ENCODE data around the gene TSC22D4. TPM values are rescaled to one million over a fixed set of nuclear protein-coding genes. Genes with fewer than 3 reads are reported as not detected.
"Not testable (repeated sequence)": the region's sequence is repeated elsewhere in the genome, so short reads cannot be mapped to it uniquely, and the experiment has no call there.

Gene TSC22D4
- polyA plus RNA-seq (2012; ENCODE audit: insufficient read depth, insufficient read length): 32.2 TPM

DNA sequence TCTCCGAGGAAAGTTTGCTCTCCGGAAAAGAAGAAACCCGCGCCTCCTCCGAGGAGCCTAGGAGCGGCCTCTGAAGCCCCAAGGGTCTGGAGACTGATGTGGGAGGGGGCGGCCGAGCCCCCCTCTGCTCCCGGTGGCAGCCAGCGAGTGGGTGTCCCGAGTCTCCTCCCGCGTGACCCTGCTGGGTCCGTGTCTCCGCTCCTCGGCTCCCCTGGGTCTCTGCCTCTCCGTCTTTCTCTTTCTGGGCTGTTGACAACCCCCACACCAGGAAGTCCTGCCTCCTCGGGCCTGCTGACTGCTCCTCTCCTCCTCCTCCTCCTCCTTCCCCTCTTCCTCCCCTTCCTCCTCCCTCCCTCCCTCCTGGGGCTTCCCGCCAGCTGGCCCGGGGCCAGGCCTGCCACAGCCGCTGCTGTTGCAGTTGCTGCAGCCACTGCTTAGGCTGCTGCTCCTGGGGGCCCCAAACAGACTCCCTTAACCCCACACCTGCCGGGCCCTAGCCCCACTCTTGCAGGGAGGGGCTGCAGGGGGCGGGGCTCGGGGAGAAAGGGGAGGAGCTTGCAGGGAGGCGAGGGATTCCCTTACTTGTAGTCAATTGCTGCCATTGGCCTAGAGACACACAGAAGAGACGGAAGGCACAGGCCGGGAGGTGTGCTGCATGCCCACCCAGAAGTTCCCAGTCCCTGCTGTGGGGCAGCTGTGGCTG lies at the start of gene TSC22D4:
Gene TSC22D4, minus strand, starts transcription at position 257 of the 703 bp plus-strand sequence. CDS start 1,176 bp downstream, outside the sequence.
- peak; percentile 94 for DNase-seq (ENCODE audit: low read depth, low spot score)

DNA sequence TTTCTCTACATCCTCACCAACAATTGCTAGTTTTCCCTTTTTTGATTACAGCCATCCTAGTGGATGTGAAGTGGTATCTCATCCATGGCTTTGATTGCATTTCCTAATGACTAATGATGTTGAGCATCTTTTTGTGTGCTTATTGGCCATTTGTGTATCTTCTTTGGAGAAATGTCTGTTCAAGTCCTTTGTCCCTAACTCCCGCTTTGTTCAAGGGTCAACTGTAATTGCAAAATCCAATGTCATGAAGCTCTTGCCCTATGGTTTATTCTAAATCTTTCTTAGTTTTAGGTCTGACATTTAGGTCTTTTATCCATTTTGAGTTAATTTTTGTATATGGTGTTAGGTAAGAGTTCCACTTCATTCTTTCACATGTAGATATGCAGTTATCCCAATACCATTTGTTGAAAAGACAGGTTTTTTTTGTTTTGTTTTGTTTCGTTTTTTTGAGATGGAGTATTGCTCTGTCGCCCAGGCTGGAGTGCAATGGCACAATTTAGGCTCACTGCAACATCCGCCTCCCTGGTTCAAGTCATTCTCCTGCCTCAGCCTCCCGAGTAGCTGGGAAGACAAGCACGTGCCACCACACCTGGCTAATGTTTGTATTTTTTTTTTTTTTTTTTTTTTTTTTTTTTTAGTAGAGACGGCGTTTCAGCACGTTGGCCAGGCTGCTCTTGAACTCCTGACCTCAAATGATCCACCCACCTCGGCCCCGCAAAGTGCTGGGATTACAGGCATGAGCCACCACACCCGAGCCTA lies 49.3 kb upstream of the TSC22D4 start:
- not testable (repeated sequence) for DNase-seq (ENCODE audit: low read depth, low spot score); H3K4me3 ChIP-seq (ENCODE audit: low read length)

More for the DNA sequence above, at the start of gene TSC22D4:
- H3K4me3 ChIP-seq (ENCODE audit: low read length): peak within 1 kb of the TSS; percentile 83

DNA sequence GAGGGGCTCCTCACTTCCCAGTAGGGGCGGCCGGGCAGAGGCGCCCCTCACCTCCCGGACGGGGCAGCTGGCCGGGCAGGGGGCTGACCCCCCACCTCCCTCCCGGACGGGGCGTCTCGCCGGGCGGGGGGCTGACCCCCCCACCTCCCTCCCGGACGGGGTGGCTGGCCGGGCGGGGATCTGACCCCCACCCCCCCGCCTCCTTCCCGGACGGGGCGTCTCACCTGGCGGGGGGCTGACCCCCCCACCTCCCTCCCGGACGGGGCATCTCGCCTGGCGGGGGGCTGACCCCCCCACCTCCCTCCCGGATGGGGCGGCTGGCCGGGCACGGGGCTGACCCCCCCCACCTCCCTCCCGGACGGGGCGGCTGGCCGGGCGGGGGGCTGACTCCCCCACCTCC lies 44.2 kb upstream of the TSC22D4 start:
- not testable (repeated sequence) for DNase-seq (ENCODE audit: low read depth, low spot score); H3K4me3 ChIP-seq (ENCODE audit: low read length)

DNA sequence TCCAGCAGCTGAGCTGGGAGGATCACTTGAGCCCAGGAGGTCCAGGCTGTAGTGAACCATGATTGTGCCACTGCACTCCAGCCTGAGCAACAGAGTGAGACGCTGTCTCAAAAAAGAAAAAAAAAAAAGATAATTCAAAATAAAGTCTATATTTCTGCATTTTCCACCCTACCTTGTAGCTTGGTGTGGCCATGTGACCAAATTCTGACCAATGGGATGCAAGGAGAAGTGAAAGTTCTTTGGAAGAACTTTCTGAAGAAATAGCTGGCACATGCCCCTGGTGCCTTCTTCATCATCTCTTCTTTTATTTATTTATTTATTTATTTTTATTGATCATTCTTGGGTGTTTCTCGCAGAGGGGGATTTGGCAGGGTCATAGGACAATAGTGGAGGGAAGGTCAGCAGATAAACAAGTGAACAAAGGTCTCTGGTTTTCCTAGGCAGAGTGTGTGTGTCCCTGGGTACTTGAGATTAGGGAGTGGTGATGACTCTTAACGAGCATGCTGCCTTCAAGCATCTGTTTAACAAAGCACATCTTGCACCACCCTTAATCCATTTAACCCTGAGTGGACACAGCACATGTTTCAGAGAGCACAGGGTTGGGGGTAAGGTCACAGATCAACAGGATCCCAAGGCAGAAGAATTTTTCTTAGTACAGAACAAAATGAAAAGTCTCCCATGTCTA lies 43.0 kb upstream of the TSC22D4 start:
- not testable (repeated sequence) for H3K4me3 ChIP-seq (ENCODE audit: low read length); DNase-seq (ENCODE audit: low read depth, low spot score)

DNA sequence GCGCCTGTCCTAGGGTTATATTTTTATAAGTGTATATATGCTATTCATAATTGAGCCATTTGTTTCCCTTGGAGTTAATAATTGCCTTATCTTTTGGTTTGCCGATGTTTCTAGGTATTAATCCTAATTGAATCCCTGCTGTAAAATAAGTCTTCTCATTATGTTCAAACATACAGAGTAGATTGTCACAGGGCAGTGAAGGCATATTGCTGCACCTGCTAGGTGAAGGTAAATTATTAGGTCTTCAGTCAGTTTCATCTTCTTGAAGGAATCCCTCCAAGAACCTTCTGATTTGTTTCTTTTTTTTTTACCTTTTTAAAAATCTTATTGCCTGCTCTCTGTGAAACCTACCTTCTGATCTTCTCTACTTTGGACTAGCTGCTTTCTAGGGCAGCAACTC lies 42.1 kb upstream of the TSC22D4 start:
- no peak overlapping the region for H3K4me3 ChIP-seq (ENCODE audit: low read length)
- DNase-seq (ENCODE audit: low read depth, low spot score): no peak

DNA sequence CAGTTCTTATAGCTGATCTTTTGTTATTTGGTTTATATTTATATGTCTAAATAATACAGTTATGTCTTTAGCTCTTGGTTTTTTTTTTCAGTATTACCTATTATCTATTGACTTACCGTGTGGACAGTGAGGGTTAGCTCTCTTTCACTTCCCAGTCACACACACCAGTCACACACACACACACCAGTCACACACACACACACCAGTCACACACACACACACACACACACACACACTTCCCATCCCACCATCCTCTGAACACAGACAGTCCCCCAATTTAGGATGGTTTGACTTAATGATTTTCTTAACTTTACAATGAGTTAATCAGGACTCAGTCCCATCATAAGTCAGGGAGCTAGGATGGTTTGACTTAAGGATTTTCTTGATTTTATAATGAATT lies 41.1 kb upstream of the TSC22D4 start:
- no peak overlapping the region for H3K4me3 ChIP-seq (ENCODE audit: low read length)
- no peak for DNase-seq (ENCODE audit: low read depth, low spot score)

DNA sequence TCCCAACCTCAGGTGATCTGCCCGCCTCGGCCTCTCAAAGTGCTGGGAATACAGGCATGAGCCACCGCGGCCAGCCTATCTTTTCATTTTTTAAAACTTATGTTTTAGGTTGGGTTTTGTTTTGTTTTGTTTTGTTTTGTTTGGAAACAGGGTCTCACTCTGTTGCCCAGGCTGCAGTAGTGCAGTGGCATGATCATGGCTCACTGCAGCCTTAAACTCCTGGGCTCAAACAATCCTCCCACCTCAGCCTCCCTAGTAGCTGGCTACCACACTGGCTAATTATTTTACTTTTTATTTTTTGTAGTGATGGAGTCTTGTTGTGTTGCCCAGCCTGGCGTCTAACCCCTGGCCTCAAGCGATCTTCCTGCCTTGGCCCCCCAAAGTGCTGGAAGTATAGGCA lies 40.6 kb upstream of the TSC22D4 start:
- H3K4me3 ChIP-seq (ENCODE audit: low read length): no peak overlapping the region
- DNase-seq (ENCODE audit: low read depth, low spot score): no peak

DNA sequence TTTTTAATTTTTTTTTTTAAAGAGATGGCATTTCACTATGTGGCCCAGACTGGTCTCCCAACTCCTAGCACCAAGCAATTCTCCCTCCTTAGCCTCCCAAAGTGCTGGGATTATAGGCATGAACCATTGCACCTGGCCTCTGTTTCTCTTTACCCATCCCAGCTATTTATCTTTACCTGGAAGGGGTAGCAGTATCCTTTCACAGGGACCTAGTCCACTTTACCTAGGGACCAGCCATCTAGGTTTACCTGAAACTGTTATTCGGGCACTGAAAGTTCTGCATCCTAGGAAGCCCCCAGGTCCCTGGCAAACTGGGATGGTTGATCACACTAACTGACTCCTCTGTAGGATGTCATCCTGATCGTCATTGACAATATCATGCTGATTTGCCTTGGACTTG lies 38.3 kb upstream of the TSC22D4 start:
- no peak for DNase-seq (ENCODE audit: low read depth, low spot score)
- H3K4me3 ChIP-seq (ENCODE audit: low read length): no peak overlapping the region

DNA sequence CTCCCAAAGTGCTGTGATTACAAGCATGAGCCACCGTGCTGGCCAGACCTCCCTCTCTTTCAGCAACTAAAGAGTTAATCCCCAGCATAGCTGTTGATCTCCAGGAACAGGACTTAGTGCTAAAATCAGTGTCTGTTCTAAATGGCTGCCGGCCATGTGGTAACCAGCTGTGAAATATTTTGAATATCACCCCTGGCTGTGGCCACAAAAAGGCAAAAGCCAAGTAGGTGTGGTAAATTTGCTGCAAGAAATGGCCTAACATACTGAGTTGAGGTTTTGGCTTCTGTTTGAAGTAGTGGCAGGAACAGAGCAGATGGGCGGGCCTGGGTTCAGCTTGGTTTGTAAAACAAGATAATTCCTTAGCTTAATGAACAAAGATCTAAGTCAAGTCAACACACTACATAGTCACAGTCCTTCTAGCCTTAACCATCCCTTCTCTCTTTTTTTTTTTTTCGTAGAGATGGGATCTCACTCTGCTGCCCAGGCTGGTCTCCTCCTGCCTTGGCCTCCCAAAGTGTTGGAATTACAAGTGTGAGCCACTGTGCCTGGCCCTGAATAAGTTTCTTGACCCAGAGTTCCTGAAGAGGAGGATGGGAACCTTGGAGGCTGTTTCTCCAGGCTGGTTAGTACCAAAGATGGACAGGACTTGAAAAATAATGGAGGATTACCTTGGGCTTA lies 37.3 kb upstream of the TSC22D4 start:
- peak; percentile 84 for DNase-seq (ENCODE audit: low read depth, low spot score)
- H3K4me3 ChIP-seq (ENCODE audit: low read length): no peak overlapping the region

DNA sequence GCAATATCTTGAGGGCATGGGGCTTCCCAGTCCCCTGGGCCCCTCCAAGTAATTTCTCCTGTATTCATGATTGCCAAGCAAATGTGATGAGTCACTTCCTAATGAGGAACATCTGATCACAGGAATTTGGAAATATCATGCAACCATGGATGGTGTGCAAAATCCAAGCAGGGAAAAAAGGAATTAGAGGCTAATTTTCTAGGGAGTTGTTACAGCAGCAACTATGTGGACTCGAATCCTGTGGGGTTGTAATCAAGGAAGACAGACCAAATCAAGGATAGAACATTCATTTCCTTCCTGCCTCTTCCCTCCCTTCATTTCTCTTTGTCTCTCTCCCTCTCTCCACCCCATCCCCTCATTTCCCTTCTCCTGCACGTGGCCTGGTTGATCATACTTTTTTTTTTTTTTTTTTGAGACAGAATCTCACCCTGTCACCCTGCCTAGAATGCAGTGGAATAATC lies 36.1 kb upstream of the TSC22D4 start:
- no peak for DNase-seq (ENCODE audit: low read depth, low spot score)
- H3K4me3 ChIP-seq (ENCODE audit: low read length): no peak overlapping the region

DNA sequence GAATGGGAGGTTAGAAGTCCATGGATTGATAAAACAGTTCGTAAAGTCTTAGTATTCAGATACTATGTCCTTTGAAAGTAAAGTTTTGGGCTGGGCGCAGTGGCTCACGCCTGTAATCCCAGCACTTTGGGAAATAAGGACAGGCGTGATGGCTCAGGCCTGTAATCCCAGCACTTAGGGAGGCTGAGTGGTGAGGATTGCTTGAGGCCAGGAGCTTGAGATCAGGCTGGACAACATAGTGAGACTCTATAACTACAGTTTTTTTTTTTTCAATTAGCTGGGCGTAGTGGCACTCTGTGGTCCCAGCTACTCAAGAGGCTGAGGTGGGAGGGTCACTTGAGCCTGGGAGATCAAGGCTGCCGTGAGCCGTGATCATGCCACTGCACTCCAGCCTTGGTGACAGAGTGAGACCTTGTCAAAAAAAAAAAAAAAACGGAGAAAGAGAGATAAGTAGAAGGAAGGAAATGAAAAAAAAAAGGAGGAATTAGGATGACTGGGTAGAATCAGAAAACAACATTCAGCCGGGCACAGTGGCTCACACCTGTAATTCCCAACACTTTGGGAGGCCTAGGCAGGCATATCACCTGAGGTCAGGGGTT lies 34.3 kb upstream of the TSC22D4 start:
- no peak for DNase-seq (ENCODE audit: low read depth, low spot score)
- no peak overlapping the region for H3K4me3 ChIP-seq (ENCODE audit: low read length)

DNA sequence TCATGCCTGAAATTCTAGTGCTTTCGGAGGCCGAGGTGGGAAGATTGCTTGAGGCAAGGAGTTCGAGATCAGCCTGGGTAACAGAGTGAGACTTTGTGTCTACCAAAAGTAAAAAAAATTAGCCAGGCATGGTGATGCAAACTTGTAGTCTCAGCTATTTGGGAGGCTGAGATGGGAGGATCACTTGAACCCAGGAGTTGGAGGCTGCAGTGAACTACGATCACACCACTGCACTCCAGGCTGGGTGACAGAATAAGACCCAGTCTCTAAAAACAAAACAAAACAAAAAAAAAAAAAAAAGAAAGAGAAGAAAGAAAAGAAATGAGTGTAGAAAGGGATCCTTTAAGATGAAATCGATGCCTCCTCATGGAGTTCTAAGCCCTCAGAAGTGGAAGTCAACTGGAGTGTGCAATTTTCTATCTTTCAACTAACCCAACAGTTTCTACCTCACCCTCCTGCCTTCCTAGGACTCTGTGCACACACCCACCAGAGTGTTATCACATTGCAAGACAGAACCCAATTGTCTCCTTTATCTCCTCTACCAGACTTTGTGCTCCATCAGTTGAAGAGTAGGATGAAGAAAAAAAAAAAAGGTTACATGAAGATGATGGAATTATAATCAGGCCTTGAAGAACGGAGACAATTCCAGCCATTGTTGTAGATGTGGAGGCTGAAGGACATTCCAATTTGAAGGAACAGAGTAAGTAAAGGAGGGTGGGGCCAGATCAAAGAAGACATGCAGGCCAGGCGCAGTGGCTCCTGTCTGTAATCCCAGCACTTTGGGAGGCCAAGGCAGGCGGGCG lies 31.6 kb upstream of the TSC22D4 start:
- no peak overlapping the region for H3K4me3 ChIP-seq (ENCODE audit: low read length)
- DNase-seq (ENCODE audit: low read depth, low spot score): no peak

DNA sequence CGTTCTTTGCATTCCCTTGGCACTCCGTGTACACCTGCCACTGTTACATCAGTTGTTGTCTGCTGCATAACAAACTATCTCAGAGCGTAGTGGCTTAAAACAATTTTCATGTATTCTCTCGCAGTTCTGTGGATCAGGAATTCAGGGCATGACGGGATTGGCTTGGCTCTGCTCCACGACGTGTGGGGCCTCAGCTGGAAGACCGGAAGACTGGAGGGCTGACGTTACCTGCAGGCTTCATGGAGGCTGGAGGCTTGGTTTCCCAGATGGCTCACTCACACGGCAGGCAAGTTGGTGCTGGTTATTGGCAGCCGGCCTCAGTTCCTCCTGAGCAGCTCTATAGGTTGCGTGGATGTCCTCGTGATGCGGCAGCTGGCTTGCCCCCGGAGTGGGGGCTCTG lies 30.2 kb upstream of the TSC22D4 start:
- no peak for DNase-seq (ENCODE audit: low read depth, low spot score)
- H3K4me3 ChIP-seq (ENCODE audit: low read length): no peak overlapping the region

DNA sequence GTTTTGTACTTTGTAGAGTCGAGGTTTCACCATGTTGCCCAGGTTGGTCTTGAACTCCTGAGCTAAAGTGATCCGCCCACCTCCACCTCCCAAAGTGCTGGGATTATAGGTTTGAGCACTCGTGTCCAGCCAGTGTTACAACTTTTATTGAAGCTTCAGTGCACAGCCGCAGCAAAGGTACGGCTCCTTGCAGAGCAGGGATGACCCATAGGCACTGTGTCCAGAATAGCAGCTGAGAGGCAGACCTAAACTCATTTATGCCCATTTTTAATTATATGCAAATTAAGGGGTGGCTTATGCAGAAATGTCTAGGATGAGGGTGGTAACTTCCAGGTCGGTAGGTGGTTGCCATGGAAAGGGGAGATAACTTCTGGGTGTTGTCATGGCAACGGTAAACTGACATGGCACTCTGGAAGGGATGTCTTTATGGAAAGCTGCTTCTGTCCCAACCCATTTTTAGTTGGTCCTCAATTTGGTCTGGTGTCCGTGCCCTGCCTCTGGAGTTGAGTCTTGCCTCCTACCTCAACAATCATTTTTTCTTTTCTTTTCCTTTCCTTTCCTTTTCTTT lies 27.4 kb upstream of the TSC22D4 start:
- peak; percentile 6 for DNase-seq (ENCODE audit: low read depth, low spot score)
- no peak overlapping the region for H3K4me3 ChIP-seq (ENCODE audit: low read length)

DNA sequence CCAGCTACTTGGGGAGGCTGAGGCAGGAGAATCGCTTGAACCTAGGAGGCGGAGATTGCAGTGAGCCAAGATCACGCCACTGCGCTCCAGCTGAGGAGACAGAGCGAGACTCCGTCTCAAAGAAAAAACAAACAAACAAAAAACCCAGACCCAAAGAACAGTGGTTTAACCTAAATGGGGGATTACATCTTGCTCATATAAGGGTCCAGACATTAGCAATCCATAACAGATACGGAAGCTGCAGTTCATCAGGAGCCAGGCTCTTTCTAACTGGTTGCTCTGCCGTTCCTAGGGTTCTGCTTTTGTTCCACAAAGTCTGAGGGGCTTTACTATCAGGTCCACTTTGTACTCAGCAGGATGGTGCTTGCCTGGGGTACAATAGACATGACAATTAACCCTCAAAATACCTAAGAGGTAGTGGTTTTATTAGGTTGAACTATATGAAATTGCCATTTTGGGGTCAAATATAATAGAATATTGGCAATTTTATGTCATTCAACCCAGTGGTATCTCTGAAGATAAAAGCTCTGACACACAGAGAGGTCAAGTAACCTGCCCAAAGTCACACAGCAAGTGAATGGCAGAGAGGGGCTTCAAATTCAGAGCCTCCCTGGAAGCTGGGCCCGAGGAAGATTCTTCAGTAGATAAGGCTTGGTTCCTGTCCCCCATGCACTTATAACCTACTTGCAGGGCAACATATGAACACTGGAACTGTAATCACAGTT lies 26.0 kb upstream of the TSC22D4 start:
- no peak overlapping the region for H3K4me3 ChIP-seq (ENCODE audit: low read length)
- no peak for DNase-seq (ENCODE audit: low read depth, low spot score)

DNA sequence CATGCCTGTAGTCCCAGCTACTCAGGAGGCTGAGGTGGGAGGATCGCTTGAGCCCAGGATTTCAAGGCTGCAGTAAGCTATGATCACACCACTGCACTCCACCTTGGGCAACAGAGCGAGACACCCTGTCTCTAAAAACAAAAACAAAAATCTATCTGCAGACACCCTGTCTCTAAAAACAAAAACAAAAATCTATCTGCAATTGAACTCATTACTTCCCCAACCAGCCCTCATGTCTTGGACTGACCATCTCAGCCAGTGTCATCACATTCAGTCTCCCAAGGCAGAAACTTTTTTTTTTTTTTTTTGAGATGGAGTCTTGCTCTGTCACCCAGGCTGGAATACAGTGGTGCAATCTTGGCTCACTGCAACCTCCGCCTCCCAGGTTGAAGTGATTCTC lies 25.0 kb upstream of the TSC22D4 start:
- not testable (repeated sequence) for DNase-seq (ENCODE audit: low read depth, low spot score); H3K4me3 ChIP-seq (ENCODE audit: low read length)

DNA sequence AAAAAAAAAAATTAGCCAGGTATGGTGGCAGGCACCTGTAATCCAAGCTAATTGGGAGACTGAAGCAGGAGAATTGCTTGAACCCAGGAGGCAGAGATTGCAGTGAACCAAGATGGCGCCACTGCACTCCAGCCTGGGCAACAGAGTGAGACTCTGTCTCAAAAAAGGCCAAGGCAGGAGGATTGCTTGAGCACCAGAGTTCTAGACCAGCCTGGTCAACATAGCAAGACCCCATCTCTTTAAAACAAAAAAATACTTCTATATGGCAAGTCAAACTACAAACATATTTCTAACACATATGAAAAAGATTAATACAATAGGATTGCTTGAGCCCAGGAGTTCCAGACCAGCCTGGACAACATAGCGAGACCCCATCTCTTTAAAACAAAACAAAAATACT lies 21.7 kb upstream of the TSC22D4 start:
- not testable (repeated sequence) for DNase-seq (ENCODE audit: low read depth, low spot score); H3K4me3 ChIP-seq (ENCODE audit: low read length)
